LNCaP clone FGC (cell line): ENCODE data around the gene CSTA.

Experiments used
- DNase-seq: peaks from one replicate; pipeline ENCODE4 v3.0.0-alpha.2; 2011; ENCODE audit warnings: low read depth
- H3K4me3 ChIP-seq: 2 replicates; pipeline ENCODE4 v1.5.1; 2011; ENCODE audit warnings: mild to moderate bottlenecking, low read depth, low read length, control low read depth
- CTCF ChIP-seq: IDR thresholded peaks from 2 replicates; pipeline ENCODE4 v1.5.1; 2012; ENCODE audit warnings: mild to moderate bottlenecking; ENCODE audit not compliant: control insufficient read depth, insufficient read depth; ENCODE audit errors: extremely low read depth

Gene CSTA

GRCh38 chr3:122324871-122325323 lies at the start of gene CSTA:
CSTA (plus strand) TSS chr3:122325248; CDS start chr3:122325293, 45 bp downstream.
- no peak for DNase-seq
- TF ChIP-seq CTCF = no peak
- no peak within 1 kb of the TSS for H3K4me3 ChIP-seq

- no peak overlapping the region for H3K4me3 ChIP-seq
- DNase-seq = no peak
- TF ChIP-seq CTCF = no peak
Observed at GRCh38 chr3:122281891-122282290, 43.2 kb upstream of the CSTA start.

- no peak overlapping the region for H3K4me3 ChIP-seq
- TF ChIP-seq CTCF = no peak
- no peak for DNase-seq
Observed at GRCh38 chr3:122283796-122284445, 41.1 kb upstream of the CSTA start.

- DNase-seq = no peak
- no peak for TF ChIP-seq CTCF
- H3K4me3 ChIP-seq = no peak overlapping the region
Observed at GRCh38 chr3:122284486-122284885, 40.6 kb upstream of the CSTA start.

GRCh38 chr3:122294359-122294758 lies 30.7 kb upstream of the CSTA start:
- DNase-seq = no peak

GRCh38 chr3:122295266-122296062 lies 29.6 kb upstream of the CSTA start:
- no peak for DNase-seq
- H3K4me3 ChIP-seq = no peak overlapping the region
- TF ChIP-seq CTCF = no peak

More at GRCh38 chr3:122294359-122294758, 30.7 kb upstream of the CSTA start:
- no peak for TF ChIP-seq CTCF
- H3K4me3 ChIP-seq = no peak overlapping the region

- no peak for TF ChIP-seq CTCF
- no peak overlapping the region for H3K4me3 ChIP-seq
- no peak for DNase-seq
Observed at GRCh38 chr3:122298239-122298638, 26.8 kb upstream of the CSTA start.
